CMK (cell line): ENCODE data around the gene CLIC3.
A peak's percentile ranks its signal among the peaks of the same experiment; 100 is the strongest.
"Not testable (repeated sequence)": the region's sequence is repeated elsewhere in the genome, so short reads cannot be mapped to it uniquely, and the experiment has no call there.

Experiments used
- DNase-seq: peaks from one replicate; pipeline ENCODE4 v3.0.0-alpha.2; 2010; ENCODE audit warnings: low read depth

Gene CLIC3

GRCh38 chr9:136996361-136997292 is at the start of gene CLIC3:
Gene CLIC3, minus strand, starts transcription at chr9:136996568. Its CDS starts 25 bp downstream, at chr9:136996543.
- peak; percentile 54 for DNase-seq

DNA sequence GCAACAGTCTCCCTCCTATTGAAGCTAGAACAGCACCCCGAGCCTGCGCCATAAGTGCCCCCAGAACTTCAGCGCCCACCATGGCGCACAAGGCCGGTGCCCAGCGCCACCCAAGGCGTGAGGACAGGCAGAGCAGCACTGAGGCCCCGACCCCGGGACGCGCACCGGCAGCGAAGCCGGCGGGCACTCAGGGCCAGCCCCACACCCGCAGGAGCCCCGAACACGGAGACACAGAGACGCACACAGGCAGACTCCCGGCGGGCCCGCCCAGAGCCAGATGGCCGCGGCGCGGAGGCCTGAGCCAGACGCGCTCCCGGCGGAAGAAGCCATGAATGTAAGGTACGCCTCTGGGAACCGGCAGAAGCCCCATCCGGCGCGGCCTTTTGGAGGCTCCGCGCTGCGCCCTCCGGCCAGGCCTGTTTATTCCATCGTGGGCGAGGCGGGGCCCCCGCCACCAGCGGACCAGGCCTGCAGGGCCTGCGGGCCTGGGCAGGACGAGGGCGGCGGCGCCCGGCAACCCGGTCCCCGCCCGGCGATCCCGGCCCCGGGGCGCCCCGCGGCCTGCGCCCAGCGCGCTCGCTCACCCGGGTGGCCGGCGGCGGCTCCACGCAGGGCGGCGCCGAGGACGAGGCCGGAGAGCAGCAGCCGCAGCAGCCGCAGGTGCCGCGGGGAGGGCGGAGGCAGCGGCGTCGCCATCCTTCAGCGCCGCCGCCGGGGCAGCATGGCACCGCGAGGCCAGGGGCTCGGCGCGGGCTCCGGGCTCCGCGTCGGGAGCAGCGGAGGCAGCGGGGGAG is 49.1 kb upstream of the CLIC3 start:
- DNase-seq: no peak

DNA sequence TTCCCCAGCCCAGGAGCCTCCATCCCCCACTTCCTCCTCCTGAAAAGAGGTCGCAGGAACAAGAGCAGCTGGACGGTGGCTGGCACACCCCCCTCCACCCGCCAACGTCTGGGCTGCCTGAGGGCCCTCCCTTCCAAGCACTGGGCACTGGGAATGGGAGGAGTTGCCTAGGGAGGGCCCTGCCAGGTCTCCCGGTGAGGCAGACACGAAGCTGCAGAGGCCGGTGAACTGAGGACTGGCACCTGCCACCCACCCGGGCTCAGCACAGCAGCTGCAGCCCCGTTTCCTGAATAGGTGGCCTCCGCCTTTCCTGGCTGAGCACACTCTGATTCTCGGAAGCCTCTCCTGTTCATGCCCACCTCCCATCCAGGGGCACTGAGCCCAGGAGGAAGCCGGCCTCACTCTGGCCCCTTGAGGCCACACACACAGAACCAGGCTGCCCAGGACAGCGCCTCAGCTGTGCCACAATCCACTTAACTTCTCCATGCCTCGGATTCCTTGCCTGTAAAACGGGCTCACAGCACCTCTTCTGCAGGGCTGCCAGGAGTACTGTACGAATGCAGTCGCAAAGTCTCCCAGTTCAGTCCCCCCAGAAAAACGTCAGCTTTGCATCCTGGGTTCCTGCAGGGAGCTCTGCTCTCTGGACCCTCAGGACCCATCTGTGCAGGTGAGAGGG is 48.3 kb upstream of the CLIC3 start:
- no peak for DNase-seq

GRCh38 chr9:137044037-137044436 is 47.7 kb upstream of the CLIC3 start:
- DNase-seq: no peak

- no peak for DNase-seq
Observed at GRCh38 chr9:137042751-137043727, 46.7 kb upstream of the CLIC3 start.

DNA sequence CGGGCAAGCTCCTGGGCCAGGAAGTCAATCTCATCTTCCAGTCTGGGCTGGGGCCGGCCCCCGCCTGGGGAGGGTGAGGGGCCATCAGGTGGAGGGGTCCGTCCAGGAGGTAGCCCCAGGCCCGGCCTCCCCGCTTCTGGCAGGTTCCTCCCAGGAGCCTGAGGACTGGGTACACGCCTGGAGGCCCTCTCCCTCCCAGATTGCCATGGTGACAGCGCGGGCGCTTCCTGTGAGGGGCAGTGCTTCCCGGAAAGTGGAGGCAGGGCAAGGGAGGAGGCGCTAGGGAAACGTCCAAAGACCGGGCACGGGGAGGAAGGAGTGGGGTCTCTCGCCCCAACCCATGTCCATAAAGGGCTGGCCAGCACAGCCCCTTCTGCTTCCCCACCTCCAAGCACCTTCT is 44.8 kb upstream of the CLIC3 start:
- DNase-seq: no peak

DNA sequence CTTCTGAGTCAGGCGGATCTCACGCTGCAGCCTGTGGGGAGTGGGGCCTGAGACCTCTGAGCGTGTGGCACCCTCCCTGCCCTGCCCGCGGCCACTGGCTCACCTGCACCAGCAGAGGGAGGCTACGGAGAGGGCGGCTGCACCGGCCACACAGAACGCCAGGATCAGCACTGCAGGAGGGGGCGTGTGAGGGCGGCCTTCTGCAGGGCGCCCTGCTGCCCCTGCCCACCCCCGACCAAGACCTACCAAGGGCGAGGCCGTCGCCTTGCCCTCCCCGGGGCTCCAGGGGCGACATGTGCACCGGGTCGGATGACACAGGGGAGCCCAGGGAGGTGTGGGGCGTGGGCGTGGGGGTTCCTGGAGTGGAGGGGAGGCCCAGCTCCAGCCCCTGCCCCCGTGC is 44.2 kb upstream of the CLIC3 start:
- DNase-seq: no peak

- no peak for DNase-seq
Observed at GRCh38 chr9:137039611-137040366, 43.4 kb upstream of the CLIC3 start.

GRCh38 chr9:137038916-137039315 is 42.5 kb upstream of the CLIC3 start:
- DNase-seq: no peak

DNA sequence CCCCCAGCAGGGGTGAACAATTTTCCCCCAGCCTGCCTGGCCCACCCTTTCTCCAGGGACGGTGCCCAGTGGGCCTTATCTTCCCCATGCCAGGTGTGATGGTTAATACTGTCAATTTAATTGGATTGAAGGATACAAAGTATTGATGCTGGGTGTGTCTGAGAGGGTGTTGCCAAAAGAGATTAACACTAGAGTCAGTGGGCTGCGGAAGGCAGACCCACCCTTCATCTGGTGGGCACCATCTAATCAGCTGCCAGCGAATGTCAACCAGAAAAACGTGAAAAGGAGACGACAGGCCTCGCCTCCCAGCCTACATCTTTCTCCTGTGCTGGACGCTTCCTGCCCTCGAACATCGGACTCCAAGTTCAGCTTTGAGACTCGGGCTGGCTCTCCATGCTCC is 41.1 kb upstream of the CLIC3 start:
- no peak for DNase-seq

GRCh38 chr9:137037035-137037434 is 40.7 kb upstream of the CLIC3 start:
- no peak for DNase-seq

- DNase-seq: no peak
Observed at GRCh38 chr9:137035937-137036336, 39.6 kb upstream of the CLIC3 start.

- DNase-seq: no peak
Observed at GRCh38 chr9:137035507-137035834, 39.1 kb upstream of the CLIC3 start.

- no peak for DNase-seq
Observed at GRCh38 chr9:137034709-137035506, 38.5 kb upstream of the CLIC3 start.

GRCh38 chr9:137034039-137034708 is 37.8 kb upstream of the CLIC3 start:
- DNase-seq: no peak

DNA sequence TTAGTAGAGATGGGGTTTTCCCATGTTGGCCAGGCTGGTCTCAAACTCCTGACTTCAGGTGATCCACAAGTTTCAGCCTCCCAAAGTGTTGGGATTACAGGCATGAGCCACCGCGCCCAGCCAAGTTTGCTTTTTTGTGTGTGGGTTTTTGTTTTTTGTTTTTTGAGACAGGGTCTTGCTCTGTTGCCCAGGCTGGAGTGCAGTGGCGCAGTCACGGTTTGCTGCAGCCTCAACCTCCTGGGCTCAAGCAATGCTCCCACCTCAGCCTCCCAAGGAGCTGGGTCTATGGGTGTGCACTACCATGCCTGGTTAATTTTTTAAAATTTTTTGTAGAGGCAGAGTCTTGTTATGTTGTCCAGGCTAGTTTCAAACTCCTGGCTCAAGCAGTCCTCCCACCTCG is 37.1 kb upstream of the CLIC3 start:
- DNase-seq: not testable (repeated sequence)

DNA sequence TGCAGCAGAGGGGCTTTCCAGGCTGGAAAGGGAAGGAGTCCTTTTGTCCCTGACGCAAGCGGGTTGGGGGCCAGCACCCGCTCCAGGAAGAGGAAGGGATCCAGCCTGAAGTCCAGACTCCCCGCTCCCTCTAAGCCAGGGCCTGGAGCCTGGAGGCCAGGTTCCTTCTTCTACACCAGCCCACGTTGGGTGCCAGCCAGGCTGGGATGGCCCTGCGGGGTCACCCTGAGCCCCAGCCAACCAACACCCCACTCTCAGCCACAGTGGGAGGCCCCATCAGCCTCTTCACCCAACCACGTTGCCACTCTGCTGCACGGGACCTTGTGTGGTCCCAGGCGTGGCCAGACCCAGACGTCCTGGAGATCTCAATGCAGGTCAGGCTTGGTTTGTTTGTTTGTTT is 36.5 kb upstream of the CLIC3 start:
- DNase-seq: no peak

- DNase-seq: no peak
Observed at GRCh38 chr9:137031904-137032640, 35.7 kb upstream of the CLIC3 start, which contains the start of gene FUT7. Gene FUT7, minus strand, starts transcription at chr9:137032088. Its CDS starts 97 bp downstream, at chr9:137031991.
